ENCODE results near the gene GGTA1.
"Not testable (repeated sequence)": the region's sequence is repeated elsewhere in the genome, so short reads cannot be mapped to it uniquely, and the experiment has no call there.

GGTA1 gene

DNA sequence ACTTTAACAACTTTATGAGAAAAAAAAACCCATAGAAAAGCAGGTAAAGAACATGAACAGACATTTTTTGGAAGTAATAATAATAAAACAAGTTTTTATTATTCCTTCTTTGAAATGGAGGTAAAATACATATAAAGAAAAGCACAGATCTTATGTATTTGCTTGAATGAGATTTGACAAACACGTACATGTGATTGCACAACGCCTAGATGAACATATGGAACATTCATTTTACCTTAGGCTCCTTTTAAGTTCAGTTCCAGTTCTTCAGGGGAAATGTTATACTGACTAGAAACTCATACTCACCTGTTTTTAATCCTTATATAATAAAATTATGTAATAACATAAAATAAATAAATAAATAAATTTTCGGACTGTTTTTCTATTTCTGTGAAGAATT lies 61.8 kb downstream of the GGTA1 start:
- no peak overlapping the region for H3K4me3 ChIP-seq (ENCODE audit: low read length)
- DNase-seq (ENCODE audit: low read depth, low spot score), result no peak

GRCh38 chr9:121437046-121437445 lies 62.6 kb downstream of the GGTA1 start:
- DNase-seq (ENCODE audit: low read depth, low spot score); H3K4me3 ChIP-seq (ENCODE audit: low read length): not testable (repeated sequence)

GRCh38 chr9:121434969-121435368 lies 64.7 kb downstream of the GGTA1 start:
- DNase-seq (ENCODE audit: low read depth, low spot score), result no peak
- no peak overlapping the region for H3K4me3 ChIP-seq (ENCODE audit: low read length)

DNA sequence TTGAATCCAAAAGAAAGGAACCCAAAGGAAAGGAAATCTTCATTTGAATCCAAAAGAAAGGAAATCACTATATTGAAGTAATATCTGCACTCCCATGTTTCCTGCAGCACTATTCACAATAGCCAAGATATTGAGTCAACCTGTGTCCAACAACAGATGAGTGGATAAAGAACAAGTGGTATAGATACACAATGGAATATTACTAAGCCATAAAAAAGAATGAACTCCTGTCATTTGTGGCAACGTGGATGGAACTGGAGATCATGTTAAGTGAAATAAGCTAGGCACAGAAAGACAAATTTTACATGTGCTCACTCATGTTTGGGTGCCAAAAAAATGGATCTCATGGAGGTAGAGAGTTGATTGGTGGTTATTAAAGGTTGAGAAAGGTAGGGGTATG lies 71.7 kb downstream of the GGTA1 start:
- no peak overlapping the region for H3K4me3 ChIP-seq (ENCODE audit: low read length)
- no peak for DNase-seq (ENCODE audit: low read depth, low spot score)

DNA sequence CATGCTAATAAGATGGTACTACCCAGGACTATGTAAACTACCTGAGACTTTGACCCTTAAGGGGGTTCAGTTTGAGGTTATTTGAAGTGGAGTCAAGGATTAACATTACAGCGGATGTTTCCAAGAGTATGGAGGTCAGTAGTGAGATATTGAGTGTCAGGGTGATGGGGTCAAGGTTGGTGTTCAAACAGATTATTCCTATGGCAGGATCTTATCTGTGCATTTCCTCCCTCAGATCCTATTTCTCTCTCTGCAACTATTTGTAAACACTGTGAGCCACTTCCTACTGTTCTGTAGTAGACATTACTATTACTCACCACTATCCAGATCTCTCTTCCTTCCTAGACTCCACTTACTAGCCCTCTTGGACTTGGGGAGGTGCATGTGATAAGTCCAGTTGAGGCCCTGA lies 75.6 kb downstream of the GGTA1 start:
- DNase-seq (ENCODE audit: low read depth, low spot score), result no peak
- H3K4me3 ChIP-seq (ENCODE audit: low read length), result no peak overlapping the region

DNA sequence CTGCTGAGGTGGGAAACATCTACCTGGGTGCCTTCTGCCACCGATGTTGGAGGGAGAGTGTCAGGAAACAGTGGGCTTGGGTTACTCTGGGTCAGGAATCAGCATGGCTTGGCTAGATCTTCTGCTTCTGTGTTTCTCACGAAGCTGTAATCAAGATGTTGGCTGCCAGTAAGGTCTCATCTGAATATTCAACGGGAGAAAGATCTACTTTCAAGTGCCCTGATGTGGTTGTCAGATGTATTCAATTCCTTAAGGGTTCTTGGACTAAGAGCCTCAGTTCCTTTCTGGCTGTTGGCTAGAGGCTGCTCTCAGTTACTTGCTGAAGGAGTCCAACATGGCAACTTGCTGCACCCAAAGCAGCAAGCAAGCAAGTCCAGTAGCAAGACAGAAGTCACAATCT lies 87.7 kb downstream of the GGTA1 start:
- no peak for DNase-seq (ENCODE audit: low read depth, low spot score)
- no peak overlapping the region for H3K4me3 ChIP-seq (ENCODE audit: low read length)

DNA sequence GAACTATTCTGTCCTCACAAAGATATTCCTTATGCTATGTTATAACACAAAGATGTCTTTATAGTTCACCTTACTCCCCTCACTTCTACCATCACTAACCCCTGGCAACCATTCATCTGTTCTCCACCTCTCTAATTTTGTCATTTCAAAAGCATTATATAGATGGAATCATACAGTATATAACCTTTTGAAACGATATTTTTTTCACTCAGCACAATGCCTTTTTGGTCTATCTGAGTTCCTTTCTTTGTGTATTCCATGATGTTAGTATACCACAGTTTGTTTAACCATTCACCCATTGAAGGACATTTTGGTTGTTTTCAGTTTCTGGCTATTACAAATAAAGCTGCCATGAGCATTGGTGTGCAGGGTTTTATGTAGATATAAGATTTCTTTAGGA lies 93.7 kb downstream of the GGTA1 start:
- H3K4me3 ChIP-seq (ENCODE audit: low read length), result no peak overlapping the region
- DNase-seq (ENCODE audit: low read depth, low spot score), result no peak

All from Jurkat, Clone E6-1 (cell line).